NCI-H460 (cell line): ENCODE results near the gene ETFA. TPM values are rescaled to one million over a fixed set of nuclear protein-coding genes. Genes with fewer than 3 reads are reported as not detected.
A peak's percentile ranks its signal among the peaks of the same experiment; 100 is the strongest.

Experiments
- DNase-seq: peaks from one replicate; pipeline ENCODE4 v3.0.0-alpha.2; 2016; ENCODE audit warnings: low read depth; ENCODE audit errors: extremely low read depth
- total RNA-seq: library from RNA; depleted of rRNA; stranded (reverse); fragments of >200 nt; shearing (Covaris generic); gene quantifications from 2 replicates; pipeline ENCODE4 v1.2.3, GENCODE V29; 2014; rRNA removed

The ETFA gene
- total RNA-seq, 1 experiment from 2014 or later, result 220 TPM

DNA sequence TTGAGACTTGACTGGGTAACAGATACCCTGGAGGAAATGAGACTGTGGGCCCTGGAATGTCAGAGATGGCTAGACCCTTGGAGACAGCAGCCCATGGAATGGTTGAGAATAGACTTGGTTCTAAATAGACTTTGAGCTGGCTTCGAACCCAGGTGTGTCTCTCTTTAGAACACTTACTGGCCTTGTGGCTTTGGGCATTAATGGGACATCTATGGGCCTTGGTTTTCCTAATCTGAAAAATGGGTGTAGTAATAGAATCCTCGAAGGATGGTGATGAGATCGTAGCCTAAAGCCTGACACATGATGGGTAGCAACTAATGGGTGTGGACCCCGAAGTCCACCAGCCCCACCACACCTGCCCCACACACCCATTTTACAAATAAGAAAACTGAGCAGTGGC, 132.2 kb downstream of the ETFA start:
- no peak for DNase-seq

DNA sequence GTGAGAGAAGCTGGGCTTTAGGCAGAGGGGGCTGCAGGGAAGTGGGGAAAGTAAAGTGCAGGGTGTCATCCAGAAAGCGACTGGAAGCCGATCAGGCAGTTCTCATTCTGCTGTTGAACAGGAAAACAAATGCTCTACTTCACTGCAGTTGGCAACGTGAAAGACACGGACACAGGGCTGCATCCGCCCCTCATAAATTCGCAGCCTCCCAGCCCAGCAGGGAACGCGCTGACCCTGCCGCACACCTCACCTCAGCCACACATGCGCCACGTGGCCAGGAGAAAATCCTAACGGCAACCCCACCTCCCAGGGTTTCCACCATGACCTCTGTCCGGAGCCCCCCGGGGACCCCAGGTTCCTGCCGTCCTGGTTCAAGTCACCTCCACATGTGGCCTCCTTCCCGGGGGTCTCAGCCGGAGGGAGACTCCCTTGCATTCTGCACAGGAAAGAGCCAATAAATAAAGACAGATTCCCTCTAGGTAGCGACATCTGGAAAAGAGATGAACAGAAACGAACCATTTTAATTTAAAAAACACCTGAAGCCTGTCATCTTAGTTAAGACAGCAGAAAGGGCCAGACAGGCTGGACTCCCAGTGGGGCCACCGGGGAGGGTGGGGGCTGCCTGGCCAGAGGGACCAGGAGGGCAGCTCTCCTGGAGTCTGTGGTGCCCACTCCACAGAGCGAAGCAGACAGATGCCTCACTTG, 132.8 kb downstream of the ETFA start:
- no peak for DNase-seq

DNA sequence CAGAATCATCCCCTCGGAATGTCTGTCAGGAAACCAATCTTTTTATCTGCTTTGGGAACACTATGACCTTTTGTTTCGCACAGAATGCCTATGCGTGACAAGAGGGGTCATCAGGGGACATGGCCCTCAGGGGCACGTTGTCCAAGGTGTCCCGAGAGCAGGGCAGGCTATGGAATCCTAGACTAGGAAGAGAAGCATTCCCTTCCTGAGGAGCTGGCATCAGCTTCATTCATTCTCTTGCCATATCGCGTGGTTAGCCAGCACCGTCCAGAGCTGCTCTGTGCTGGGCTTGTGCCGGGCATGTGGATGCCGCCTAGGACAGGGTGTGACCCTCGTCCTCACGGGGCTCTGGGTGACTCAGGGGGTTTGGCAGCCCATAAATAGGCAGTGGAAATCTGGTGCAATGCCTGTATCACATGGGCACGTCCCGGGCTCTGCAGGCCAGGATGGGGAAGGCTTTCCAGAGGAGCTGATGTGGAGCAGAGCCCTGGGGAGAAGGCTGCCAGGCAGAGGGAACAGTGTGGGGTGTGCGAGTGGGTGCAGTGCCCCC, 133.7 kb downstream of the ETFA start:
- DNase-seq, result peak; percentile 56

DNA sequence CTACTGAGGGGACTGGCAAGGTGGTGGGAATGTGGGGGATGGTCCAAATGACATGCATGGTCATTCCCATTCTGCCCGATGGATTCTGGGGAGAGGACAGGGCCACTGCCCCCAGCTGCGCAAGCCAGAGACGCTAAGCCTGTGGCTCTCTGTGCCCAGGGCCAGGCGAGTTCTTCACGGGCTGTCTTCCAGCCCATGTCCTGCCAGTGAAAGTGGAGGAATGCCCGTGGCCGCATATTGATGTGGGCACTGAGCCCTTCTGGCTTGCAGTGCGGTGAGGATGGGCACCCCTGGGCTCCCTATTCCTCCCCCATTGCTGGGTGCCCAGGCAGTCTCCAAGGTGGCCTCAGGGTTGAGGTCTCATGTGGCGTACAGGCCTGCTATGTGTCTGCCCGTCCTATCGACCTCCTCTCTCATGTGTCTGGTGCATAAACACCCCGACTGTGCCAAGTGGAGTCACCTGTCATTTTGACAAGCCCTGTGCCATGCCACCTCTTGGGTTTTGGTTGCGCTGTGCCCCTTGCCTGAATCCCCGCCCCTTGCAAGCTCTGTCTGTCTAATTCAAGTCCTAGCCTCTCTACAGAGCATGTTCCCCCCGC, 134.7 kb downstream of the ETFA start:
- DNase-seq, result no peak

DNA sequence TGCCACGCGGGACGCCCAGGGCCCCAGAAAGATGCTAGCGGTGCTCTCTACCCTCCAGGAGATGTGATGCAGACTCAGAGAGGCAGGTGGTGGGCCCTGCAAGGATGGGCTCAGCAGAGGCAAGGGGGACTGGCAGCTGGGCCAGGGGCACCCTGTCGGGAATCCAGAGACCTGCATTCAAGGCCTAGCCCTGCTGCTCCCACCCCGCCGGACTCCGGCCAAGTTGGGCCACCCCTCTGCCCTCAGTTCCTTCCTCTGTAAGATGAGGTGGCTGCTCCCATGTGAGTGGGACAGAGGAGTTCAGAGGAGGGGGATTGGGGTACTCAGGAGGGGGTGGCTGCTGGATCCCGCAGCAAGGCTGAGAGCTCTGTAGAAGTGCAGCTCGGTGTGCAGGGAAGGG, 135.2 kb downstream of the ETFA start:
- DNase-seq, result no peak

DNA sequence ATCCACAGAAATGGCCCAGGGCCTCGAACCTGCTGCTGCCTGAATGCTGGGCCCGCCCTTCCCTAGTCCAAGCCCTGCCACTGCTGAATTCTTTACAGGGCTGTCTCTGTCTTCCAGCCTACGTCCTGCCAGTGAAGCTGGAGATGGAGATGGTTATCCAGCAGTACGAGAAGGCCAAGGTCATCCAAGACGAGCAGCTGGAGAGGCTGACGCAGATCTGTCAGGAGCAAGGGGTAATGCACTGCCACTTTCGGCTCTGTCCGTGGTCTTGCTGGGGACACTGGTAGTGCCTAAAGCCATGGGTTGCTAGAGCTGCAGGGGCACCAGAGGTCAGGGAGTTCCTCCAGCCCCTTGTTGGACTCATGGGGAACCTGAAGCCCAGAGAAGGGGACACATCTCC, 135.8 kb downstream of the ETFA start:
- DNase-seq, result no peak

DNA sequence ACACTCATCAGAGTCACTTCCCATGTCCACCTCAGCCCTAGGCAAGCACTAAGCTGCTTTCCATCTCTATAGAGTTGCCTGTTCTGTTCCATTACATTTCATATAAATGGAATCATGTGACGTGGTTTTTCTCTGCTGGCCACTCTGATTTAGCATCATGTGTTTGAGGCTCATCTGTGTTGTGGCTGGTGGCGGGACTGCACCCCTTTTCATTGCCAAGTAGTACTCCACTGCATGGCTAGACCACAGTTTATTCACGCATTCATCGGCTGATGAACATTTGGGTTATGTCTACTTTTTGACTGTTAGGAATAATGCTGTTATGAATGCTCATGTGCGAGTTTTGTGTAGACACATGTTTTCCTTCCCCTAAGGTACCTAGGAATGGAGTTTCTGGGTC, 136.6 kb downstream of the ETFA start:
- no peak for DNase-seq

DNA sequence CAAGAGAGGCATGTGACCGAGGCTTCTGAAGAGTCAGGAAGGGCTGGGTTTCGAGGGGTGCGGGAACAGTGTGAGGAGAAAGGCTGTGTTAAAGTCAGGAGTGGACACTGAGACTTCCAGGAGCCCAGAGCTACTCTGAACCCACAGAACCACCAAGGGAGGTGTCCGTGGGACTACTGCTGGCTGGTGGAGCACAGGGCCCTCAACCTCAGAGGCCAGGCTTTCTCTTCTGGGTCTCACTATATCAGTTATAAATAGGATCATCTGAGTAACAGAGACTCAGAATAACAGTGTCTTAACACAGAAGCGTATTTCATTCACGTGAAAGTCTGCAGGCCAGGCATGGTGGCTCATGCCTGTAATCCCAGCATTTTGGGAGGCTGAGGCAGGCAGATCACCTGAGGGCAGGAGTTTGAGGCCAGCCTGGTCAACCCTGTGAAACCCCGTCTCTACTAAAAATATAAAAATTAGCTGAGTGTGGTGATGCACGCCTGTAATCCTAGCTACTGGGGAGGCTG, 137.9 kb downstream of the ETFA start:
- no peak for DNase-seq

DNA sequence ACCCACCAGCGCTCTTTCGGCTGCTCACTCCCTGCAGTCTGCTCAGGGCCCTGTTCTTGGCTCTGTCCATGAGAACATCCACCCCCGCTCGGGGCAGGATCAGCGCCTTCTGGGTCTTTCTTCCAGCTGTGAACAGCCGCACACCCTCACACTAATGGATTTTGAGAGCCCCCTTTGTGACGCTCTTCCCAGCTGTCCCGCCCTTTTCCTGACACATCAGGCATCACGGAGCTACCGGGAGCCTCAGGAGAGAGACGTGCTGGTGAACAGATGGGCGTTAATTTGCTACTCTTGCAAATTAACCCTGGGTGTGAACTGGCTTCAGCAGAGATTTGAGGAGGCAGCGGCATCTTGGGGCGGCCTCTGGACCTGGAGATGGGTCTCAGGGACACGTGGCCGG, 138.5 kb downstream of the ETFA start:
- DNase-seq, result no peak

DNA sequence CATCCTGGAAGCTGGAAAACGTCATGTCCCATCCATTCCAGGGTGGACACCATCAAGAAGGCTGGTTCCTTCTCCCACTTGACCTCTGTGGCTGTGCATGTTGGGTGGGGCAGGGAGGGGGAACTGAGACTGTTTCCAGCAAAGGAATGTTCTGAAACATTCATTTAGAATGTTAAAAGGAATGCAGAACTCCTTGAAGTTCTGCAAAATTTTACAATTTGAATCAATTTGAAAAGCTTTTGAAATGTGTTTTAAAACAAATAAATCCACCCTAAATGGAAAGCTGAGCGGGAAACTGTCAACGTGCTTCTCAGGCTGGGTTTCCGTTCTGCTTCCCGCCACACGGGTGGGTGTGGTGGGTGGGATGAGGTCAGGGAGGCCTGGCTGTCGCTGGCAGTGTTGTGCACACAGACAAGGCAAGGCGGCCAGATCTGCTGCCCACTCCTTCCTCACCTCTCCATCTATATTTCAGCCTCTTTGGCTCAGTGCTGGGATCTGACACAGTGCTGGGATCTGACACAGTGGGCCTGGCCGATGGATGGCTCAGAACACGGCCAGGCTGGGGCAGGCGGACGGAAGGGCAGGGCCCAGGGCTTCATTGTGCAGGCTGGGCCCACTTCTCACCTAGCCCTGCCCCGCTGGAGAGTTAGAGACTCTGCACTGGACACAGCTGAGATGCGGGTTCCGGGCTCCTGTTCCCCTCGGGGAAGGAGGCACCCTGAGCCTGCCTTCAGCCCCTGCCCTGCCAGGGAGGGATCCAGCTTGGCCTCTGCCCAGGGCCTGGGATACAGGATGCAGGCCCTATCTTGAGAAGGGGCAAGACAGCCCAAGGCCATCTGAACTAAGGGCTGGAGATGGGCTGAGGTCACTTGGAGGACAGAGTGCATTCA, 141.1 kb downstream of the ETFA start:
- DNase-seq, result no peak

DNA sequence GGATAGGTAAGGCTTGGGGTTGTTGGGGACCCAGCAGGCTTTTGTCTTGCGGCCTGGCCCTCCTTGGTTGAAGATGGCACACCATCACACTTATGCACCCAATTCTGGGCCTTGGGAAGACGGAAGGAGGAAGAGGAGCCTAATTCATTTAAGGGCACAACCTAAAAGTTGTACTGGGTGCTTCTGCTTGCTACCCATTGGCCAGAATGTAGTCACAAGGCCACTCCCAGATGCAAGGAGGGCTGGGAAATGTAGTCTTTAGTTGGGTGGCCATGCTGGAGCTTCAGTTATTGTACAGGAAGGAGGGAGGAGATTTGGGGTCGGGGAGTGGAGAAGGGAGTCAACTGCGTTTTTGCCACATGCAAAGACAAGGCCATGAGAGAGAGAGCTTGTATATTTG, 142.3 kb downstream of the ETFA start:
- no peak for DNase-seq

DNA sequence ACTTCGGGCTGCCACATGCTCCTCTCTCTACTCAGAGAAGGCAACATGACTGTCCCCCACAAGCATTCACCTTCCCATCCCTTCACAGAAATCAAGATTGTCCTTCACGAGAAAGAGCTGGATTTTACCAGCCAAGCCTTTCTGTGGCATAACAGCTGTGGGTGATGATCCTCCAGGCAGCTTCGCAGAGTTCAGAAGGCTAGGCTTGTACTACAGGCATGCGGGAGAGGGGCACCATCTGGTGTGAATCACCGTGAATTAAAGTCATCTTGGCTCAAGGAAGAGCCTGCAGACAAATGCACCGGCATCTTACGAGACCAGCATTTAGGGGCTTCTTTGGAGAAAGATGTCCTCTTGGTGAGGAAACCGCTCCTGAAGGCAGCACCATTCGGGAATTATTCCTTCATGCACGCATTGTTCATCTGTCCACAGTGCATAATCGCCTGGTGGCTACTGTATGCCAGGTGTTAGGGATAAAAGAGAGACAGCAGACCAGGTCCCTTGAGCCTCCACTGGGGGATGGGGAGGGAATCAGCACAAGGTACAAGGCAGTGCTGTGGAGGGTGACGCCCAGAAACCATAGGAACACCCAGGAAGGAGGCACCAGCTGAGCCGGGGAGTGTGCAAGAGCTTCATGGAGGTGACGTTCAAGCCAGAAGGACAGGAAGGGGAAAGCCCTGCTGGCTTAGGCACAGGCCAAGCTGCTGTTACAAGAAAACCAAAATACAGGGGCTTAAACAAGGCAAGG, 142.9 kb downstream of the ETFA start:
- no peak for DNase-seq

DNA sequence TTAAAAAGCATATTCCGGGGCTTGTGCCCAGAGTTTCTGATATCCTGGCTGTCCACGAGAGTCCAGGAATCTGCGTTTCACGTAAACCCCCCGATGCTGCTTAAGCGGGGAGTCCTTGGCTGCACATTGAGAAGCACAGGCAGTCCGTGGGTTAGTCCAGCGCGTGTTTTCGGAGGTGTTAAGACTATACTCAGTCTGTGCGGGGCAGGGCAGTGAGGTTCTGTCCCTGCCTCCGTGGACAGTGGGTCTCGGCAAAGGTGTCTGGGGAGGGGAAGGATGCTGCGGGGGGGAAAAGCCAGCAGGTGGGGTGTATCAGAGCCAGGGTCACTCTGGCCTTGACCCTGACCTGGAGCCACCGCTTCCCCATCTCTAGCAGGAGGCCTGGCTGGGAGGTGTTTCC, 145.3 kb downstream of the ETFA start:
- DNase-seq, result no peak

Other genes starting within 250 kb of the ETFA start
- gene ISL2, start 25.3 kb upstream of the ETFA start, total RNA-seq, result 6.2 and 6.8 TPM in 2 replicates